Measurements from ENCODE around the gene SNRNP40. TPM values are rescaled to one million over a fixed set of nuclear protein-coding genes. Genes with fewer than 3 reads are reported as not detected.
"Not testable (repeated sequence)": the region's sequence is repeated elsewhere in the genome, so short reads cannot be mapped to it uniquely, and the experiment has no call there.

SNRNP40 gene
- total RNA-seq, 1 donor from 2014 or later: 55.7 TPM

GRCh38 chr1:31266547-31266946 is 30.0 kb downstream of the SNRNP40 start:
- Mint-ChIP-seq H3K27me3 (ENCODE audit: unreplicated experiment) (no peaks in the 10 kb centered on the region), H3K4me3 (ENCODE audit: unreplicated experiment) (no peak overlapping the region), H3K27ac (ENCODE audit: unreplicated experiment) (no peak overlapping the region), H3K9me3 (ENCODE audit: unreplicated experiment) (no peaks in the 10 kb centered on the region), H3K4me1 (ENCODE audit: unreplicated experiment) (no peaks in the 10 kb centered on the region), H3K36me3 (ENCODE audit: low read depth, unreplicated experiment) (peaks cover 17% of the 10 kb centered on the region)
- TF ChIP-seq CTCF (IDR thresholded peaks at IDR 0.05; ENCODE audit: unreplicated experiment): no peak
- DNase-seq (ENCODE audit: low spot score): no peak

- Mint-ChIP-seq H3K27ac (ENCODE audit: unreplicated experiment) (no peak overlapping the region), H3K36me3 (ENCODE audit: low read depth, unreplicated experiment) (peaks cover 21% of the 10 kb centered on the region), H3K4me1 (ENCODE audit: unreplicated experiment) (no peaks in the 10 kb centered on the region), H3K4me3 (ENCODE audit: unreplicated experiment) (no peak overlapping the region), H3K27me3 (ENCODE audit: unreplicated experiment) (no peaks in the 10 kb centered on the region), H3K9me3 (ENCODE audit: unreplicated experiment) (no peaks in the 10 kb centered on the region)
- no peak for TF ChIP-seq CTCF (IDR thresholded peaks at IDR 0.05; ENCODE audit: unreplicated experiment)
- no peak for DNase-seq (ENCODE audit: low spot score)
Observed at GRCh38 chr1:31264790-31265386, 31.7 kb downstream of the SNRNP40 start.

GRCh38 chr1:31263408-31263807 is 33.2 kb downstream of the SNRNP40 start:
- TF ChIP-seq CTCF (IDR thresholded peaks at IDR 0.05; ENCODE audit: unreplicated experiment): no peak
- Mint-ChIP-seq H3K4me3 (ENCODE audit: unreplicated experiment) (no peak overlapping the region), H3K4me1 (ENCODE audit: unreplicated experiment) (no peaks in the 10 kb centered on the region), H3K36me3 (ENCODE audit: low read depth, unreplicated experiment) (peaks cover 19% of the 10 kb centered on the region), H3K27me3 (ENCODE audit: unreplicated experiment) (no peaks in the 10 kb centered on the region), H3K27ac (ENCODE audit: unreplicated experiment) (no peak overlapping the region), H3K9me3 (ENCODE audit: unreplicated experiment) (no peaks in the 10 kb centered on the region)
- no peak for DNase-seq (ENCODE audit: low spot score)

- not testable (repeated sequence) for H3K27me3 Mint-ChIP-seq (ENCODE audit: unreplicated experiment); H3K4me1 Mint-ChIP-seq (ENCODE audit: unreplicated experiment); H3K27ac Mint-ChIP-seq (ENCODE audit: unreplicated experiment); H3K9me3 Mint-ChIP-seq (ENCODE audit: unreplicated experiment); DNase-seq (ENCODE audit: low spot score); H3K4me3 Mint-ChIP-seq (ENCODE audit: unreplicated experiment)
- peaks cover 22% of the 10 kb centered on the region for H3K36me3 Mint-ChIP-seq (ENCODE audit: low read depth, unreplicated experiment)
Observed at GRCh38 chr1:31262393-31262792, 34.2 kb downstream of the SNRNP40 start.

GRCh38 chr1:31261916-31262315 is 34.7 kb downstream of the SNRNP40 start:
- DNase-seq (ENCODE audit: low spot score): no peak
- no peak for TF ChIP-seq CTCF (IDR thresholded peaks at IDR 0.05; ENCODE audit: unreplicated experiment)
- no peak overlapping the region for H3K4me3 Mint-ChIP-seq (ENCODE audit: unreplicated experiment)

More at GRCh38 chr1:31261916-31262315, 34.7 kb downstream of the SNRNP40 start:
- Mint-ChIP-seq H3K9me3 (ENCODE audit: unreplicated experiment) (no peaks in the 10 kb centered on the region), H3K27me3 (ENCODE audit: unreplicated experiment) (no peaks in the 10 kb centered on the region), H3K27ac (ENCODE audit: unreplicated experiment) (no peak overlapping the region), H3K36me3 (ENCODE audit: low read depth, unreplicated experiment) (peaks cover 19% of the 10 kb centered on the region), H3K4me1 (ENCODE audit: unreplicated experiment) (no peaks in the 10 kb centered on the region)
